Stimulated activated CD8-positive, alpha-beta memory T cell treated with anti-CD3 and anti-CD28 coated beads, Interleukin-15, amount 100 ng/mL, for 24 hours (primary cell): ENCODE data around the gene CDK8.
"Not testable (repeated sequence)": the region's sequence is repeated elsewhere in the genome, so short reads cannot be mapped to it uniquely, and the experiment has no call there.

ENCODE experiments used
- DNase-seq: peaks from one replicate; pipeline ENCODE4 v3.0.0-alpha.2; 2020; ENCODE audit warnings: low read depth

CDK8 gene

DNA sequence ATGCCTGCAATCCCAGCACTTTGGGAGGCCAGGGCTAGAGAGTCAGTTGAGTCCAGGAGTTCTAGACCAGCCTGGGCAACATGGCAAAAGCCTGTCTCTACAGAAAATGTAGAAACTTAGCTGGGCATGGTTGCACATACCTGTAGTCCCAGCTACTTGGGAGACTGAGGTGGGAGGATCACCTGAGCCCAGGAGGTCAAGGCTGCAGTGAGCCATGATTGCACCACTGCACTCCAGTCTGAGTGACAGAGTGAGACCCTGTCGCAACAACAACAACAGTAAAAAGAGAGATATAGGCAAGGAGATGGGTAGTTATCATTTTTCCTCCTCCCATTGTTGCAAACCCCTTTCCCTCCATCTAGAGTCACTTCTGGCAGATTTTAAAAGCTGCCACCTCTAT is 62.2 kb downstream of the CDK8 start:
- DNase-seq: not testable (repeated sequence)

DNA sequence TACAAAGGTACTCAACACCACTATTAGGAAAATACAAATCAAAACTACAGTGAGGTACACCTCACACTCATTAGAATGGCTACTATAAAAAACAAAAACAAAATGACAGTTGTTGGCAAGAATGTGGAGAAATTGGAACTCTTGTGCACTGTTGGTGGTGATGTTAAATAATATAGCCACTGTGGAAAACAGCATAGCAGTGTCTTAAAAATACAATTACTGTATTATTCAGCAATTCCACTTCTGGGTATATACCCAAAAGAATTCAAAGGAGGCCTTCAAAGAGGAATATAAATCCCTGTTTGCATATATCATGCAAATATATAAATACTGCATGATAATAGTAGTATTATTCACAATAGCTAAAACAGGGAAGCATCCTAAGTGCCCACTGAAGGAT is 66.8 kb downstream of the CDK8 start:
- no peak for DNase-seq

DNA sequence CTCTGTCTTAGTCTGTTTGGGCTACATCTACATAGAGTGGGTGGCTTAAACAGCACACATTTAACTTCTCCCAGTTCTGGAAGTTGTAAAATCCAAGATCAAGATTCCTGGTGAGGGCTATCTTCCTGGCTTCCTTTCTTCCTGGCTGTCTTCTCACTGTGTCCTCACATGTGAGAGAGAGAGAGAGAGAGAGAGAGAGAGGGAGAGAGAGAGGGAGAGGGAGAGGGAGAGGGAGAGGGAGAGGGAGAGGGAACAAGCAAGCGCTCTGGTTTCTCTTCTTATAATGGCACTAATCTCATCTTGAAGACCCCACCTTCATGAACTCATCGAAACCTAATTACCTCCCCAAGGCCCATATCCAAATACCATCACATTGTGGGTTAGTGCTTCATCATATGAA is 69.2 kb downstream of the CDK8 start:
- DNase-seq: no peak

DNA sequence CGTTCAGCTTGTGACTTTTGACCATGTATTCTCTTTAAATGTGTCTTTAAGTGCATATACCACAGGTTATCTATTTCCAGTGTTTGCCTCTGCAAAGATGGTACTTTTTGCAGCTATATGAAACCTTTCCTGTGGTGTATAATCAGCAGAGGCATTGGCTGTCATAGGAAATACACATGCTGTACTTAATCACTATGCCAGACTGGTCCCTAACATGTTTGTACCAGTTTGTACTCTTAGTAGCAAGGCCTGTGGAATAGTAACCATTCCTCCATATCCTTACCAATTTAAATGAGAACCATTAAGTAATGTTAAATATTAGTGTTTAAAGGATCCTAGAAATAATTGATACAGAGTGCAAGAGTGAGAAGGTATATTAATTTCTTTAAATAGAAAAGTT is 69.8 kb downstream of the CDK8 start:
- DNase-seq: no peak

DNA sequence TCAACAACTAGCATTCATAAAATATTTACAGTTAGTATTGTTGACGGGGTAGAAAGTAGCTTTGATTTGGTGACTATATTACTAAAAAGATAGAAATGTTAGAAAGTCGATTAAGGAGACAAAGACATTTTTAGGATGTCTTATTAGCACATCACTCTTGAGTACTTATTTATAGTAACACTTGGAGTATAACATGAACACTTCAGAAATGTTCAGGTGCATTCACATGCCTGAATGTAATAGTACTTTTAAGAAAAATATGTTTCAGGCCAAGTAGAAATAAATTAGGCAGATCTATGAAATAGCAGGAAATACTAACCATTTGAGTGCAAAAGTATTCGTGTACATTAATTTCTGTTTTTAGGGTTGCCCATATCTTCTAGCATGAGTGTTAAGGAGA is 70.4 kb downstream of the CDK8 start:
- DNase-seq: no peak

DNA sequence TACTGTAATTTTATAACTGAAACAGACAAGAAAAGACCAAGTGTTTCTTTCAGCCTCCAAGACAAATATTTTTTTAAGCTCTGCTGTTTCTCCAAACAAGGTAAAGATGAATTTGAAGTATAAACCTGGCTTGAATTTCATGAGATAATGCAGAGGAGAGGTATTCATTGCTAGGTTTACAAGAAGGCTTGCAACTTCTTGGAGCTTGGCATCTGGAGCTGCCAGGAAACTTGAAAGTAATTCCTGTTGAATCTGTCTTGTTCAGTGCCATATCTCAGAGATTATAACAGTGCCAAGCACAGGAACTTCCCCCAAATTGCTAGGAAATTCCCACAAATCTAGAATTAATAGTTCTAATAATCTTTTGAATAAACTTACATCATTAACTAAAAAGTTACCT is 70.9 kb downstream of the CDK8 start:
- DNase-seq: no peak

DNA sequence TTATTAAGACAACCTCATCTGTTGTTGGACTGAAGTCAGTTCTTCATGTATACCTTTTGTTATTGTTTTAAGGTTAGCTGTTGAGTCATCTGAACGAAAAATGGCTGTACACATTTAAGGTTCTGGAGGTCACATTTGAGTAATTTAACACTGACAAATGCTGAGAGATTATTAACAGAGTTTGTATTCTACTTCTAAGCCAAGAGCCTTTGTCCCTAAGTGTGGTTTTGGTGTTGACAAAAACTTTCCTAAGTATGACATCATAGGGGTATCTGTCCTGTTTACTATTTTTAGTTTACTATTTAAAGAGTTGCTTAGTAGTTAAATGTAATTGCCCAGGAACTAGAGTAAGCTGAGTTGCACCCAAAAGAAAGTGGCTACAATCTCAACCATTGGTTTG is 71.9 kb downstream of the CDK8 start:
- no peak for DNase-seq

DNA sequence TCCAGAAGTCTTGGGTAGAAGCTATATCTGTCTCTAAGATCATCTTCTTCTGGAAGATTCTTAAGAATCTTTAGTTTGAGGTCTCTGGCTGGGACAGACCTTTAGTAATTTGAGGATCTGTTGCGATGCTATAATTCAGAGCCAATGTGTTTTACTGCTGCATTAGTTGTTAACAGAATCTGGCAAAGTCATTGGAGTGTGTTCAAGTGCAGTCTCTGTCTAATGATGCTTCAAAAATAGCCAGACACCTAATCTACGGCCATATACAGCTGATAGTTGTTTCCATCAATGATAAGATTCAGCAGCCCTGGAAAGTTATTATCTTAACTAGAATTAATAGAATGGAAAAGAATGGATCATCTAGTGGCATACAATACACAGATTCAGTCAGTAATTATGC is 72.6 kb downstream of the CDK8 start:
- DNase-seq: no peak

DNA sequence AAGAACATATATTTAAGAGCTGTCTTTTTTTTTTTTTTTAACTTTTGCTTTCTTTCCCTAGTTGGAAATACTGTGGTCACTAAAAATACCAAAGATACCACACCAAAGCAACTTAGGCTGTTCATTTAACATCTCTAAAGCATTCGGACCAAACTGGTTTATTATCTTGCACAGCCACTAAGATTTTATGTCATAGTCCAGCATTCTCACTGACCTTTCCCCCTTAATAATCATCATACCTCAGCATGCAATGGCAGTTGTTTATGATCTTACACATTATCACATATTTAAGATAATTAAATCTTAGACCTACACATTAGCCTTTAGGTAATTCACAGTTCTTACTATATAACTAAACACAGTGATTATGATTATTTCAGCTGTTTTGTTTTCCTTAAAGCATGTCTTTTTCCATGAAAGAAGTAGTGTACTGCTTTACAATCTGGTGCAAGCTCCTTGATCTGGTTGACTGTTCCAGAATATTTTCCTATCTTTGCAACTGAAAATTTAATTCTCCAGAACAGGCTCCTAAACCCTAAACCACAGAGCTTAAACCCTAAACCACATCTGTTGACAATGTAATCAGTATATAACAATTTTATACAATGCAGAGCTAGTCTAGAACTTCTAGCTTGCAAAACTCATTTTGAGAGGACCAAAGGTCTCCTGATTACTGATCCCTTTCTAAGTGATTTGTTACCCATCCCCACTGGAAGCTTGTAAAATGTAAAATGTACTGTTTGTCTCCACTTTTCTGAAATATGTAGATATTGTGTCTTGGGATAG is 74.2 kb downstream of the CDK8 start:
- DNase-seq: no peak

DNA sequence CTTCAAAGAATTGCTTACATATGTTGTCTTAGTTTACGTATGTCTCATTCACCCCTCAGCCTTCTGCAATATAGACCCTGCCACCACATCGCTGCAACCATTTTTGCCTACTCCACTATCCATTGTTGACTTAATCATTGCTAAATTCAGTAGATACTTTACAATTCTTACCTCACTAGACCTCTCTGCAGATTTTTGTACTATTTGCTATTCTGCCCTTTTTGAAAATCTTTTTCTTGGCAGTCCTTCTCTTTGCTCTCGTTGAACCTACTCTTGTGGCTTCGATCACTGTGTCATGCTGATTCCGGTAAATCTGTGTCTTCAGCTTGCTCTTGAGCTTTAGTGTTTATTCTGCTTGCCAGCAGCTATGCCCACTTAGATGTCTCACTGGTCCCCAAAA is 81.2 kb downstream of the CDK8 start:
- DNase-seq: no peak

DNA sequence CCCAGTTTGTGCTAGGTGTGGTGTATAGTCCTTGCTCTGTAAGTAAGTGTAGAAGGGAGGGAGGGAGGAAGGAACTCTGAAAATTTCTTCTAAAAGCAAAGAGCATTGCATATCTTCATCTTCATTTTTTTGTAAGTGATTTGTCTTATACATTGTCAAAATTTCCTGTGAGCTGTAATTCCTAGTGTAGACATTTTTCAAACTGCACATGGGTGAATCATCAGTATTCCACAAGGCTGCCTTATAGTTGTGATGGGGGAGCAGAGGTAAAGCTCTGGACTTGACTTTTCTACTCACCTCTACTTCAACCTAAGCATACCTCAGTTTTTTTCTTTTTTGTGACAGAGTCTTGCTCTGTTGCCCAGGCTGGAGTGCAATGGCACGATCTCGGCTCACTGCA is 86.9 kb downstream of the CDK8 start:
- DNase-seq: no peak

DNA sequence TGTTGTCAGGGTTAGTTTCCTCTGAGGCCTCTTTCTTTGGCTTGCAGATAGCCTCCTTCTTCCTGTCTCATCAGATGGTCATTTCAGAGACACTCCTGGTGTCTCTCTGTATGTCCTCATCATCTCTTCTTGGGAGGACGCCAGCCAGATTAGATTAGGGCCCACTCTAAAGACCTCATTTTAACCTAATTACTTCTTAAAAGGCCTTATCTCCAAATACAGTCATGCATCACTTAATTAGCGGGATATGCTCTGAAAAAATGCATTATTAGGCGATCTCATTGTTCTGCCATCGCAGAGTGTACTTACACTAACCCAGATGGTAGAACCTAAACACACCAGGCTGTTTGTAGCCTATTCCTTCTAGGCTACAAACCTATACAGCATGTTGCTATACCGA is 89.0 kb downstream of the CDK8 start:
- DNase-seq: no peak

DNA sequence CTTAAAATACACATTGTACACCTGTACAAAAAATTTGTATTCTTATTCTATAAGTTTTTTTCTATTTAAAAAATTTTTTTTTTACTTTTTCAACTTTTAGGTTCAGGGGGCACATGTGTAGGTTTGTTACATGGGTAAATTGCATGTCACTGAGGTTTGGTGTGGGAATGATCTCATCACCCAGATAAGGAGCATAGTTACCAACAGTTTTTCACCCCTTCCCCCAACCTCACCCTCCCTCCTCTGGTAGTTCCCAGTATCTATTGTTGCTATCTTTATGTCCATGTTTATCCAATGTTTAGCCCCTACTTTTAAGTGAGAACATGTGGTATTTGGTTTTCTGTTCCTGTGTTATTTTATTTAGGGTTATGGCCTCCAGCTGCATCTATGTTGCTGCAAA is 89.9 kb downstream of the CDK8 start:
- DNase-seq: no peak

DNA sequence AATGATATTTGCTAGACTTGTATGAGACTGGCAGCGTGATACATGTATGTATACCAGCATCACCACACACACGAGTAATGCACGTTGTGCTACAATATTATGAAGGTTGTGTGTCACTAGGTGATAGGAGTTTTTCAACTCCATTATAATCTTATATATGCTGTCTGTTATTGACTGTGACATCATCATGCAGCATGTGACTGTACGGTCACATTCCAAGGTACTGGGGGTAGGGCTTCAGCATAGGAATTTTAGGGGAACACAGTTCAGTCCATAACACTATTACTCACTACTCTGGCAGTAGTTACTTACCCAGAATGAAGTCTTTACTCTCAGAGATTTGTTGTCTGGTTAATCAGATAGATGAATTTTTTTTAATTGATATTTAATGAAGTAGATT is 91.1 kb downstream of the CDK8 start:
- DNase-seq: no peak

DNA sequence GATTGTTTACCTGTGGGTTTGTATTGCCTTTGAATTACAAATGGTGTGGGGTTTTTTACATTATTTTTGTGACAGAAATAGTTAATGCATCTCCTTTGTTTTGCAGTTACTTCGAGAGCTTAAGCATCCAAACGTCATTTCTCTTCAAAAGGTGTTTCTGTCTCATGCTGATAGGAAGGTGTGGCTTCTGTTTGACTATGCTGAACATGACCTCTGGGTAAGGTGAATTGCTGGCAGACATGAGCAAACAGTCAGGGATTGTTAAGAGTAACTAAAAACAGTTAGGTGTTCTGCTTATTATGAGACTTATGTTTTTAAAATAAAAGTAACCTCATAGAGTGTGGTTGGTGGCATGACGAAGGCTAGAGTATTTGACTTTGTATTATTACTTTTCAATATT is 95.0 kb downstream of the CDK8 start:
- no peak for DNase-seq

DNA sequence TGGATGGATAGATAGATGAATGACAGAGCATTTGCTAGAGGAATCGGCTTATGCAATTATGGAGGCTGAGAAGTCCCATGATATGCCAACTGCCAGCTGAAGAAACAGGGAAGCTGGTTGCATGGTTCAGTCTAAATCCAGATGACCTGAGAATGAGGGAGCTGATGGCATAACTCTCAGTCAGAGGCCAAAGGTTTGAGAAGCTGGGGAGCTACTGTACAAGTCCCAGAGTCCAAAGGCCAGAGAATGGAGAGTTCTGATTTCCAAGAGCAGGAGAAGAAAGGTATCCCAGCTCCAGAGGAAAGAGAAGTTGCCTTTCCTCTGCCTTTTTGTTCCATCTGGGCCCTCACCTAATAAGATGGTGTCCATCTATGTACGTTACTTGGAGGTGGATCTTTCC is 108.3 kb downstream of the CDK8 start:
- DNase-seq: no peak

DNA sequence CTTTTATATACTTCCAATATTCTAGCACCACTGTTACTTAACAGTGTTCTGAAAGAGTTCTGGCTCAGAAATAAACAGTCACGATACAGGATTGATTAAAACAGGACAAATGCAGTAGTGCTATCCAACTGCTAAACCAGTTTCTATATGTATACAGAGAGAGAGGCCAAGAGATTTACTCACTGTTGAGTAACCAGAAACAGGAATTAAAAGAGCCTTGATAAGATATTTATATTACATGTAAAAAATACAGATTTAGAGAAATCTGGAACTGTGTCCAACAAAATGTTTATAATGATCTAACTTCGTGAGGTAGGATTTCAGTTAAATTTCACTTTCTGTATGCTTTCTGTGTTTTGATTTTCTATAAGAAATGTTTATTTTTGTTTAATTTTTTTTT is 116.6 kb downstream of the CDK8 start:
- DNase-seq: no peak

DNA sequence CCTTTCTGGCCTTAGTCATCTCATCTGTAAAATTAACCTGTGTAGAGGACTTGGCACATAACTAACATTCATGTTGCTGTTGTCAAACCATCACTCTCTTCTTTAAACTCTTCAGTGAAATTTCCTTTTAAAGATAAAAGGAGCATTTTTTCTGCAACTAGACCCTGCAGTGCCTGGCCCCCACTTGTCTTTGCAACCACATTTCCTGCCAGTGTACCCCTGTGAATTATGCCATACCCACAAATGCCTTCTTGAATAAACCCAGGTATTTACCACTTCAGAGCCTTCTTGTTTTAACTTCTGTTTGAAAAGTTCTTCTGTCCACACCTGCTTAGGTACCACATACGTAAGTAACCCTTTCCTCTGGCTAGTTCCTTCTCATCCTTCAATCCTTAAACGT is 118.8 kb downstream of the CDK8 start:
- DNase-seq: no peak

DNA sequence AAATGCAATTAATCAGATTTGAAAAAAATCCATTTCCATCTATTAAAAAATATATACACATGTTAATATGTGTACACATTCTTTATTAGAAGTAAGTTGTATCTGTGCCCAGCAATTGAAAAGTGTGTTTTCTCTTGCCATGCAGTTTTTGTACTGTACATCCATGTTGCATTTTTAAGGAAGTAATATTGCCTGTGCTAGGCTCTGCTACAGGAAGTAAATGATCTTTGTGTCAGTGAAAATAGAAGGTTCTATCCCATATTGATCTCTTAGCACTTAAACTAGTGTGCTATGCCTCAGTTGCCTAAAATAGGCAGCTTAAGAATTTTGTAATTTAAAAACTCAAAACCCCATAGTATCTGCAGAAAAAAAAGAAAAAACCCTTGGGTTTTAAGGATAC is 122.5 kb downstream of the CDK8 start:
- DNase-seq: no peak

DNA sequence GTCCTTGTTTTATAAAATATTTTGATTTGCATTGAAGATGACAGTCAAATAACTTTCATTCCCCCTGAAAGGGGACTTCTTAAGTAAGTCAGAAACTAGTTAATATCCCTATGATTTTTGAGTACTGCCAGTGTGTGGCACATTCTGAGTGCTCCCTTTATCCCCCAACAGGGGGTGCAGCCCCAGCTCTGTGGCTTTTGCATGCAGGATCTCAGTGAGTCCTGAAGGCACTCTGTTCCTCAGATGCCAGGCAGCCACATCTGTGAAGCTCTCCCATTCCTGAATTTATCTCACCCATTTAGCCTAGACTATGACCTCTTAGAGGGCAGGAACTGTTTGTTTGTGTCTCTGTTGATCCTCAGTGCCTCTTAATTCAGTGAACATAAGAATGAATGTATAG is 123.1 kb downstream of the CDK8 start:
- no peak for DNase-seq

DNA sequence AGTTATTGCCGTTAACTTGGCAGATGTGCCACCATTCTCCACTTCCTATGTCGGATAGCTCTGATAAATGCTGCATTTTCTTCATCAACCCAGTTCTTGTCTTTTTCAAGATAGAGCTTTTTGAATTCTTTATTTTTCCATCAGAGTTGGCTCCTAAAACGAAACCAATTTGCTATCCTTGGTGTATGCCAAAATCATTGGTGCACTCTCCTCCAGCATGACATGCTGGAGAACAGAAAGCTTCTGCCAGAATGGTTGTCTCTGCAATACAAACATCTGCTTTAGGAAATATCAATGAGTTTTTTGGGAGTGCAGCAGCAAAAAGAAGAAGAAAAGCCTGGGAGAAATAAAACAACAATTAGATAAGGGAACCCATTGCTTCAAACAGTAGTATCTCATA is 124.2 kb downstream of the CDK8 start:
- DNase-seq: no peak

DNA sequence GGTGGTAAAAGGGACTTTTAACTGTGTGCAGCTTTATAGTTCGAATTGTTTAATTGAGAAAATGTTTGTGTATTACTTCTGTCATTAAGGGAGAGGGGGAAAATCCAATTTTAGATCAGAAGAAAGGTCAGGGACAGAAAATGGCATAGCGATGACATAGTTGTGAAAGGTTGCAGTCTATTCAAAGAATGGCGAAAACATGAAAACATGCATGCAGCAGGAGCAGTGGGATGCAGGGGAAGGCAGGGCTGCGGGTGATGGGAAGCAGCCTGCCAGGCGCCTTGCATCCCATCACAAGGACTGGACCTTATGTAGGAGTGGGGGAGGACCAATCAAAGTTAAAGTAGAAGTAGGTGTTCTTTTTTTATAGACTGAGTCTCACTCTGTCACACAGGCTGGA is 125.9 kb downstream of the CDK8 start:
- DNase-seq: no peak

DNA sequence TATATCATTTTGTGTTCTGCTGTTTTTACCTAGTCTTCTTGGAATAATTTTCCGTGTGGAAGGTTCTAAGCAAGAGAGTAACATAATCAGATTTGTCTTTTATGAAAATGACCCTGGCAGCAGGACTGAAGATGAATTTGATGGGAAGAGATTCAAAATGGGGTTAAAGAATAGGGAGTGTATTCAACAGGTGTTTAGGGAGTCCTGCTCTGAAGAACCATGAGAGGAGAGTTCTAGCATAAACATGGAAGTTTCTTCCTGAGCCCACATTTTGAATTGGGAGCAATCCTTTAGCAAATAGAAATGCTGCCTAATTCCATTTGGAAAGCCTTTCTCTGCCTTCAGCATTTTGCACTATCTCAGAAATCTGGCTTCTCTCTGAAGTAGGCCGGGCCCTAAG is 127.0 kb downstream of the CDK8 start:
- no peak for DNase-seq

DNA sequence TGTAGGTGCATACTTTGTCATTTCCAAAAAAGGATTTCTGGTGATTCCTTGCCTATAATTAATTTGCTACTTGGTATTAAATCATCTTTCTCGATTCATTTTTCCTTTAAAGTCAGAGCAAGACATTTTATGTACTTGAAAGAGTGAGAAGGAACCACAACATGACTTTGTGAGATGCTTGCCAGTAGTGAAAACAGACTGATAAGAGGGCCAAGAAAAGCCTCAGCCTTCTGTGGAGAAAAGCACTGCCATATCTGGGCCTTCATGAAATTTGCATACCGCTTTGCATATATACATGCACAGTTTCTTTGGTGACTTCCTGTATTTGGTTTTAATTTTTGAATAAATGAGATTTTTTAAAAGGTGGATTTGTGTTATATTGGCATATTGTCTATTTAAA is 128.4 kb downstream of the CDK8 start:
- no peak for DNase-seq

DNA sequence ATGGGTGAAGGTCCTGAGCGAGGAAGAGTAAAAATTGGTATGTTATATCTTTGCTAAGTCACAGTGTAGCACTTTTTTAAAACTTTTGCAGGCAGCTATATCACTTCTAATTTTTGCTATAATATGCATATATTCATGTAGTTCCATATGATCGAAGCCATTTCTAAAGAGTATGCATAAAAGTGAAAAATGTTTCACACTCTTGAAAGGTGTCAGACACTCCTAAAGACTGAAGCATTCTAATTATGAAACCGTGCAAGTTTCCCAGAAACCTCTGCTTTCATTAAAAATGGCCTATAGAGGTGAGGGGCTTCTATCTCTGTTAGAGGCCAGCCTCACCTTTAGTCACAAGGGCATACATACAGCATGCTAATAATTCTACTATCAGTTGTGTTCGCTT is 128.9 kb downstream of the CDK8 start:
- no peak for DNase-seq
